CD4-positive, alpha-beta T cell treated with Interleukin-15 for 4 hours (primary cell): ENCODE results near the gene SORCS2.
A peak's percentile ranks its signal among the peaks of the same experiment; 100 is the strongest.

ENCODE experiments used
- DNase-seq: peaks from one replicate; pipeline ENCODE4 v3.0.0-alpha.2; 2020; ENCODE audit warnings: low spot score

The SORCS2 gene

DNA sequence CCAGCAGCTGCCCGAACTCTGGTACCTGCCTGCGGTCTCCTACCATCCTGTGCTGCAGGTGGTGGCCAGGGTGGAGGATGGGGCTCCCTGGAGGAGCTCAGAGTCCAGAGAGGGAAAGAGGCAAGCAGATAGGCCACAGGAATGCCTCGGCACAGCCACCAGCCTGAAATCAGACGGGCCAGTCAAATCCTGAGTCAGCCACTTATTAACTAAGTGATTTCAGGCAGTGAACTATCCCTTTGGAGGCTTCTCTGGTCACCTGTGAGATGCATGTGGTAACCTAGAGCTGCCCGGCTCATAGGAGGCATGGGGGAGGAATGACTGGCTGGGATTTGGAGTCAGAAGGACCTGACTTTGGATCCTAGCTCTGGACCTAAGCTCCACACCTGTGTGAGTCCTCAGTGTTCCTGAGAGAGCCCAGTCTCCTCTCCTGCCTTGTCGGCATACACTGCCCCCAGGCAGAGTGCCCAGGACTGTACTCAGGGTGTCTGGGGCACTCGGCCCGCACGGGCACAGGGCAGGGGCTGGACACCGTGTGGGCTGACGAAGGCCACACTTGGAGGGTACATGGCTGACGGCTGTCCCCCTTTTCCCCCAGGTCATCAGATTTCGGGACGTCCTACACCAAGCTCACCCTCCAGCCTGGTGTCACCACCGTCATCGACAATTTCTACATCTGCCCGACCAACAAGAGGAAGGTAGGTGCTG, 338.7 kb downstream of the SORCS2 start:
- no peak for DNase-seq

DNA sequence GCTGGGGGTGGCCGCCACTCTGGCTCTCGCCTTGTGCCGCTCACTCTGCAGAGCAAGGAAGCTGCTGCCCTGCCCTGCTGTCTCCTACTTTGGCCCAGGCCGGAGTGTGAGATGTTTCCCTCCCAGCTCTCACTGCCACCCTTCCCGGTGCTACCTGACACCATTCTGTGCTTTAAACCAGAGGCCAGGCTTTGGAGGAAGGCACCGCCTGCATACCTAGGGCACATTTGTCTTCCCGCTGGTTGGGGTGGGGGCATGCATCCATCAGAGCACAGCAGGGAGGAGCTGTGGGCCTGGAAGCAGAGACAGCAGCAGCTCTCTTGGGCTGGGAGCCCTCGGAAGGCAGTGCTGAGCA, 339.3 kb downstream of the SORCS2 start:
- no peak for DNase-seq

GRCh38 chr4:7532043-7532442, 339.7 kb downstream of the SORCS2 start:
- DNase-seq: no peak

- no peak for DNase-seq
Observed at GRCh38 chr4:7533267-7533666, 340.9 kb downstream of the SORCS2 start.

GRCh38 chr4:7535094-7535493, 342.8 kb downstream of the SORCS2 start:
- DNase-seq: no peak

- no peak for DNase-seq
Observed at GRCh38 chr4:7535619-7536018, 343.3 kb downstream of the SORCS2 start.

DNA sequence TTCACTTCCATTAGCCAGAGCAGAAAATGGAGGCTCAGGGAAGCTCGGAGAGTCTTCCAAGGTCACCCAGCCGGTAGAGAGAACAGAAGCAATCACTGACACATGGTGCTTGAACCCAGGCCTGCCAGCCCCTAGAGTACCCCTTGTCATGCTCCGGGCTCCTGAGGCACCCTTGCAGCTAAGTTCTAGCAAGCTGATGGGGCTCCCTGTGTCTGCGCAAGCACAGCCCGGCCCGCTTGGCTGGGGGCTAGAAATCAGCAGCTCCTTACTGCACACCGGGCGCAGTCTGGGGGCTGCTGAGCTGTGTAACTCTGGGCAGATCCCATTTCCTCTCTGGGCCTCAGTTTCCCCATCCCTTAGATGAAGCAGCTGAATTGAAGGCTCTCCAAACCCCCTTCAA, 344.5 kb downstream of the SORCS2 start:
- no peak for DNase-seq

- no peak for DNase-seq
Observed at GRCh38 chr4:7537853-7538400, 345.6 kb downstream of the SORCS2 start.

DNA sequence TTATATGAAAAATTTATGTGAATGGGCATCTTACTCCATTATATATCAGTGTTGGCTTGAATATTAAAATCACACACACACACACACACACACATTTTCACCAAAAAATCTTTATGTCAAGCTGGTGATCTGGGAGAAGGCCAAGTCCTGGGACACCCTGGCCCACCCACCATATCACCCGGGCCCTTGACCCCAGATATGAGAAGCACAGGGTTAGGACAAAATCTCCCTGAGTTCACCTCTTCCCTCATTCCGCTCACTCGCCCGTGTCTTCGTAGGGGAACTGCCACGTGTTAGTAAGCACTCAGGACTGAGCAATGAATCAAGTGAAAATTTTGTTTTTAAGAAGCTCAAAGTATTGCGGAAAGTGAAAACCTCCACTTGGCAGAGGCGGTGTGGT, 346.2 kb downstream of the SORCS2 start:
- no peak for DNase-seq

DNA sequence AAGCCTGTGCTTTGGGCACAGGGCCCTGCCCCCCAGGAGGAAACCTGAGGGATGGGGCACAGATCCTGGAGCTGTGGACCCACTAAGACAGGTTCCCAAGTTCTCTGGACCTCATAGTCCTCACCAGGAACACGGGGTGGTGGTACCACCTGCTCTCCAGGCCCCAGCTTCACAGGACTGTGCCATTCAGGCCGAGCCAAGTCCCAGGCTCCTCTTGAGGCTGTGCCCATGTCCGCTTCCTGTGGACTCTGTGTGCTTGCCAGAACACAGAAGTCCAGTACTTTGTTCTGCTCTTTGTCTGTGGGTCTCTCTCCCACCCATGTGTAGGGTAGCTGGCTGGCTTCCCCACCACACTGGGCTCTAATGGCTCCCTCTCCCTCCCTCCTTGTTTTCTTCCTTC, 346.8 kb downstream of the SORCS2 start:
- DNase-seq: no peak

GRCh38 chr4:7539659-7540058, 347.3 kb downstream of the SORCS2 start:
- DNase-seq: peak; percentile 18

DNA sequence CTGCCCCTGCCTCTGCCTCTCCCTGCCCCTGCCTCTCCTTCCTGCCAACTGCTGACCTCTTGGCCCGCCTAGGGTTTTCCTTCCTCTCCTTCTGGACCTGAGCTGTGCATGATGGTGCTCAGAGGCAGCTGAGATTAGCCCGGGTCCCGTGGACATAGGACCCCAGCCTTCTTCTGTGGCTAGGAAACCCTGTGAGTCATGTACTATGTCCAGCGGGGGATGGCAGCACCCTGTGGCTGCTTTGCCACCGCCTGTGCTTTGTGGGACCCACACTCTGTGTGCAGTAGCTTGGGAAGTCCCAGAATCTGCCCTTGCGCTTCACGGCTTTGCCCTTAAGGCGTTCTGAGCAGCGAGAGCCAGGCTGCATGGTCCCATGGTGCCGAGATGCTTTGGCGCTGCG, 347.9 kb downstream of the SORCS2 start:
- no peak for DNase-seq

- DNase-seq: no peak
Observed at GRCh38 chr4:7540654-7541413, 348.5 kb downstream of the SORCS2 start.

- no peak for DNase-seq
Observed at GRCh38 chr4:7541414-7541810, 349.1 kb downstream of the SORCS2 start.

DNA sequence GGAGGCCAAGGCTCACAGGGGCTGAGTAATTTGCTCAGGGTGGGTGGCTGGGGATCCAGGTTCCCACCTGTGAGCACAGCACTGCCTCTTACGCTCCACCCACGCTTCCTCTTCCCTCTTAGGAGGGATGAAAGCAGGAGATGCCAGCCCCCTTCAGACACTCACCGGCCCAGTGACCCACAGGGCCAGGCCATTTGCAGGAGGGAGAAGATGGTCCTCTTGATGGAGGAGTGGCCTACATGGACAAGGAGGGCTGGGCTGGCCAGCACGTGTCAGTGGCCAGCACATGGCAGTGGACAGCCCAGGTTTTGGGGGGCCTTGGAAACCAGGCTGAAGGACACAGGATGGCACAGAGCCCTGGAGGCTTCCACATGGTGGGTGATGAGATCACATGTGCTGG, 350.4 kb downstream of the SORCS2 start:
- DNase-seq: no peak

DNA sequence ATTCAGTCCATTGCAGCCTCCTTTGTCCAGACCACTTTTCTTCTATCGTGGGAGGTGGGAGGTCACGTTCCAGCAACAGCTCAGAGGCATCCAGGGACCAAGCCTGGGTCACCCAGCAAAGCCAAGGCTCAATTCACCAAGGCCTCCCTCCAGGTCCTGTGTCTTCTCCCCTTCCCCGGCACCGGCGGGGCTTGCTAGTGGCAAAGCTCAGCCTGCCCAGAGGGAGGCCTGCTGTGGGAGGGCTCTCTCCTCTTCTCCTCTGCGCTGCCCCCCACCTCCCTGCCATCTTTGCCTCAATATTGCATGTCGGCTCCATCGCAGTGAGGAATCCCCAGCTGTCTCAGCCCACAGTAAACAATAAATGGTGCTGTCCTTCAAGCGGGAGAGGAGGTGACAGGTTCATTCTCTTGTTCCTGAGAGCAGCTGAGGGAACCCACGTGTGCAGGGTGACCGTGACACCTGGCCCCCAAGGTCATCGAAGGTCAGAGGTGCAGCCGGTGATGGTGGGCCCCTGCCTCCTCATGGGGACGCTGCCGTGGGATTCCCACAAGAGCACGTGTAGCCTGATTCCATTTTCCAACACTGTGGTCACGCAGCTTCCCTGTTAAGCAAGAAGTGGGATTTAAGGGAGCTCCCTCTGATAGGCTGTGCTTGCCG, 353.9 kb downstream of the SORCS2 start:
- no peak for DNase-seq

GRCh38 chr4:7546809-7547367, 354.6 kb downstream of the SORCS2 start:
- no peak for DNase-seq

DNA sequence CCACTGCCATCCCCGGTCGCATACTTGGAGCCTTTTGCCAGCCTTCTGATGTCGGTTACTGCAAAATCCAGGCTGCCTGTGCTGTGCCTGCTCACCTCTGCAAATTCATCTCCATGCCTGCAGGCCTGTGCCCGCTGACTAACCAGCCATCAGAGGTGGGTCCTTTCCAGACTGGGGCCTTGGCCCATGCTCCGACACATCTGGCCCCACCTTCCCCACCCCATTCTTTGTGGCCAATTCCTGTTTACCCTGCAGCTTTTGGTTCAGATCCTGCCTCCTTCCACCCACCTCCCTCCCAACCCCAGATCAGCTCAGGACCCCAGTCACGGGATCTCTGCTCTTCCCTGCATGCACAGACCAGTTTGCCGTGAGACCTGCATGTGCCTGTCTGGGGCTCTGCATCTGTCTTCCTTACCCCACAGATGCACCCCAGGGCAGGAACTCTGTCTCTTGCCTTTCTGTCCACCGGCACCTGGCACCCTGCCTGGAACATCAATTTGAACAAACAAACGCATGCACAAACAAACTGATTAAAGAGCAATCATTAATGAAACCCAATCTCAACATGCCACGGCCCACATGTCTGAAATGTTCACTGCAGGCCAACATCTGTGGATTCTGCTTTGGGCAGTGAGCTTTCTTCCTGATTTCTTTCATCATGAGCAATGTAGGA, 355.2 kb downstream of the SORCS2 start:
- no peak for DNase-seq

DNA sequence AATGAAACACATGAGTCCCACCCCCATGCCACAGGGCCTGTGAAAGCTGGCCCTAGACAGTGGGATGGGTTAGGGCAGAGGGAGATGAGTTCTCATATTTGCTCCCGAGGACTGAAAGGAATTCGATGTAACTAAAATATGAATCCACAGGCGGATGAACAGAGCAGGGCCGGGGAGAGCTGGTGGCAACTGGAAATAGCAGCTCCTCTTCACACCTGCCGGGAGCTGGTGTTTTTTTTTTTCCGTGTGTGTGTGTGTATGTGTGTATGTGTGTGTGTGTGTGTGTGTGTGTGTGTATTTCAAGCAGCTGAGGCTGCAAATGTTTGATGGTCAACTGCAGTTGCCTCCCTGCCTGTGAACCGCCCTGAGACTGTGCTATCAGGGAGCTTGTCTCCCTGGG, 357.5 kb downstream of the SORCS2 start:
- DNase-seq: no peak

DNA sequence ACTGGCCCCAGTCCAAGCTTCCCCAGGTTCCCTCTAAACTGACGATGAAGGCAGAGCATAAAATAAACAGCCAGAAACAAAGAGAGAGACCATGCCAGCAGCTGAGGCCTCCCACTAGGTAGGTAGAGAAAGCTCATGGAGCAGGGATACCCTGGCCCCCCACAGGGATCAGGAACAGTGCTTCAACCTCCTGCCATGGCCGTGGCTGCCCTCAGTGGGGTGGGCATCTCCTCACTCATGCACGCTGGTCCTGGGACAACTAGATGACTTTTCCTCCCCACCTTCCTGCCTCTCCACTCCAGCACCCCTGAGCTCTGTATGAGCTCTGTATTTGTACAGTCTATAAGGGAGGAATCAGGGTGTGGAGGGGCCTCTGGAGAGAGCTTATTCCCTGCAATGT, 360.1 kb downstream of the SORCS2 start:
- DNase-seq: no peak

DNA sequence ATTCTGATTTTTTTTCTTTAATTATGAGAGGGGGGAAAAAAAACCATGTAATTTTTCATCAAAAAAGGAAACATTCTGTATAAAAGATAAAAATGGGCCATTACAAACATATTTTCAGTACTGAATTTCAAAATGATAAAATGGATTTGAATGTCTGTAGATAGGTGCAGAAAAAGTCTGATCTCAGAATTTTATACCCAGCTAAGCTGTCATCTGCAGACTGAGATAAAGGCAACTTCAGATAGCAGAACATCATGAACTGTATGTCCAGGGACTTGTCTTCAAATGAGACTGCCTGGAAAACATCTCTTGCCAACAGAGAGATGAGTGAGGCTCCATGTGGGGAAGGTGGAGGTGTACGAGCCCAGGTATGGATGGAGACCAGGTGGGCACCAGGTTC, 360.9 kb downstream of the SORCS2 start:
- DNase-seq: no peak

DNA sequence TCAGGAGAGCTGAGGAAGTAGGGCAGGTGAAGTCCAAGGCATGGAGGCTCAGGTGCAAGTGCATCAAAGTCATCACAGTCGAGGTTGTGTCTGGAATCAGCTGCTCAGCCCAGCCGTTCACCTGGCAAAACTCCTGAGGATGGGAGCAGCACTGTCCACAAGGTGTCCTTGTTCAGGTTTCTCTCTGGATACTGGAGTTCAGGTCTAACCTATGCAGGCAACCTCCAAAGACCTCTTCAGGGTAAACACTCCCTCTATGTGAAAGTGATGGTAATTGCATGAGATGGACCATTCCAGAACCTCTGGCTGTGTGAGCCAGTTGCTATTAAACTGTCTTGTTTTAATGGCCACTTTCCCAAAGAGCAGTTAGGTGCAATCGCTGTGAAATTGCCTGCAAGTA, 362.6 kb downstream of the SORCS2 start:
- DNase-seq: no peak
